Measurements from ENCODE around the gene AKAP6.

Gene AKAP6

GRCh38 chr14:32408018-32408417 lies 78.9 kb downstream of the AKAP6 start:
- no peak for DNase-seq

GRCh38 chr14:32412103-32412502 lies 83.0 kb downstream of the AKAP6 start:
- DNase-seq, result no peak

GRCh38 chr14:32412532-32412931 lies 83.4 kb downstream of the AKAP6 start:
- no peak for DNase-seq

- no peak for DNase-seq
Observed at GRCh38 chr14:32413967-32414640, 85.0 kb downstream of the AKAP6 start.

GRCh38 chr14:32414808-32415255 lies 85.7 kb downstream of the AKAP6 start:
- DNase-seq, result no peak

- no peak for DNase-seq
Observed at GRCh38 chr14:32417956-32418552, 89.0 kb downstream of the AKAP6 start.

GRCh38 chr14:32419429-32419828 lies 90.3 kb downstream of the AKAP6 start:
- DNase-seq, result no peak

- no peak for DNase-seq
Observed at GRCh38 chr14:32421781-32422180, 92.7 kb downstream of the AKAP6 start.

- DNase-seq, result no peak
Observed at GRCh38 chr14:32422440-32422839, 93.3 kb downstream of the AKAP6 start.

- DNase-seq, result no peak
Observed at GRCh38 chr14:32426028-32426427, 96.9 kb downstream of the AKAP6 start.

- no peak for DNase-seq
Observed at GRCh38 chr14:32426586-32427388, 97.7 kb downstream of the AKAP6 start.

- no peak for DNase-seq
Observed at GRCh38 chr14:32427726-32428528, 98.8 kb downstream of the AKAP6 start.

- DNase-seq, result no peak
Observed at GRCh38 chr14:32428875-32429274, 99.8 kb downstream of the AKAP6 start.

- no peak for DNase-seq
Observed at GRCh38 chr14:32430326-32430725, 101.2 kb downstream of the AKAP6 start.

- DNase-seq, result no peak
Observed at GRCh38 chr14:32432813-32433538, 103.9 kb downstream of the AKAP6 start.

GRCh38 chr14:32434180-32434579 lies 105.1 kb downstream of the AKAP6 start:
- DNase-seq, result no peak

- no peak for DNase-seq
Observed at GRCh38 chr14:32434880-32435279, 105.8 kb downstream of the AKAP6 start.

- DNase-seq, result no peak
Observed at GRCh38 chr14:32435411-32435810, 106.3 kb downstream of the AKAP6 start.

- DNase-seq, result no peak
Observed at GRCh38 chr14:32436993-32437392, 107.9 kb downstream of the AKAP6 start.

- no peak for DNase-seq
Observed at GRCh38 chr14:32438517-32438916, 109.4 kb downstream of the AKAP6 start.

- DNase-seq, result no peak
Observed at GRCh38 chr14:32443890-32444661, 115.0 kb downstream of the AKAP6 start.

- no peak for DNase-seq
Observed at GRCh38 chr14:32447371-32447770, 118.3 kb downstream of the AKAP6 start.

Measured in NCI-H748 treated with DMSO at 0.1 percent for 48 hours (cell line).